Fibroblast of the conjunctiva (primary cell): ENCODE measurements around the gene LRRC49.
"Not testable (repeated sequence)": the region's sequence is repeated elsewhere in the genome, so short reads cannot be mapped to it uniquely, and the experiment has no call there.

Experiments used
- DNase-seq: peaks from one replicate; pipeline ENCODE4 v3.0.0-alpha.2; 2010; ENCODE audit warnings: low read depth

LRRC49 gene

GRCh38 chr15:70892002-70892911 is at the start of gene LRRC49, which contains the start of gene THAP10:
Gene LRRC49 (plus strand): TSS chr15:70892826. CDS start chr15:70892895, 69 bp downstream.
Gene THAP10 (minus strand): TSS chr15:70892433. CDS start chr15:70892272, 161 bp downstream.
- DNase-seq = peak; percentile 91

- DNase-seq = no peak
Measured at GRCh38 chr15:70845602-70846360, 46.8 kb upstream of the LRRC49 start.

DNA sequence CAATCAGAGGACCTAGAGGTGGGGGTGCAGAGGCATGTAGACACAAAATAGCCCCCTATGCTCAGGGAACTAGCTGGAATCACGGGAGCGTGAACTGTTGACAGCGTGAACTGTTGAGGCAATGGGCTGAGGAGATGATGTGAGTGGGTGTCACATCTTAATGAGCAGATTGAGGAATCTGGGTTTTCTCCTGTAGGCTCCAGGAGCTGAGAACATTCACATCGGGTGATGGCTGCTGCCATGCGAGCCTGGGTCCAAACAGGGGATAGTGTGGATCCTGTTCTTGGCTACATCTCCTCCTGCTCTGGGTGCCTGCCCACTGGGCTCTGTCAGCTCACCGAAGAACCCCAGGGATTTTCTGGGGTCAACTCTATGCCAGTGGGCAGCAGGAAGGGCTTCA is 40.7 kb upstream of the LRRC49 start:
- DNase-seq = no peak

GRCh38 chr15:70852501-70853317 is 39.9 kb upstream of the LRRC49 start:
- DNase-seq = peak; percentile 40

GRCh38 chr15:70853318-70853972 is 39.2 kb upstream of the LRRC49 start:
- peak; percentile 87 for DNase-seq

DNA sequence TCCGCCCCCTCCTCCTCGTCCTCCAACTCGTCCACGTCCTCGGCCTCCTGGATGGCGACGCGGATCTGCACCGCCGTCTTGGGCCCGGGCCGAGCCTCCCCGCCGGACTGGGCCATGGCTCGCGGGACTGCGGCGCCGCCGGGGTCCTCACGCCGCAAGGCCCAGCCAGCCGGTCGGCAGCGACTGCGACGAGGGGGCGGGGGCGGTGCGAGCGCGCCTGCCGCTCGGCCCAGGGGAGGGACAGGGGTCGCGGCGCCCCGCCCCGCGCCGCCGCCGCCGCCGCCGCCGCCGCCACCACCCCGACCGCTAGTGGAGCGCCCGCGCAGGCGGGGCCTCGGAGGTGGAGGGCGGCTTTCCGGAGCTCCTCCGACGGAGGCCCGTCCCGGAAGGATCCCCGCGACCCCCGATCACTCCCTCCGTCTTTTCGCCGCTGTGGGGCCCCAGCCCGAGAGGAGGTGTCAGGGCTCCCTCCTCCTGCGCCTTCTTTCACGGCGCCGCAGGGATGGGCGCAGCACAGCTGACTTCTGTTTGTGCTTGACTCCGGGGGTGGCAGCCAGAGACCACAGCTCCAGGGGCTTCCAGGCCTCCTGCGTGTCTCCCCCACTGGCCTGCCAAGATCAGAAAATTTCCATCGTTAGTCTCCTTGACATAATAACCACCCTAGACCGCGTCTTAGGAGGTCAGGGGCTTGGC is 38.5 kb upstream of the LRRC49 start, which contains the start of gene LARP6:
LARP6 (minus strand) TSS at position 185 of the 693 bp plus-strand sequence; CDS start at position 116, 69 bp downstream.
- DNase-seq = no peak

GRCh38 chr15:70854666-70854976 is 38.0 kb upstream of the LRRC49 start:
- DNase-seq = peak; percentile 49

DNA sequence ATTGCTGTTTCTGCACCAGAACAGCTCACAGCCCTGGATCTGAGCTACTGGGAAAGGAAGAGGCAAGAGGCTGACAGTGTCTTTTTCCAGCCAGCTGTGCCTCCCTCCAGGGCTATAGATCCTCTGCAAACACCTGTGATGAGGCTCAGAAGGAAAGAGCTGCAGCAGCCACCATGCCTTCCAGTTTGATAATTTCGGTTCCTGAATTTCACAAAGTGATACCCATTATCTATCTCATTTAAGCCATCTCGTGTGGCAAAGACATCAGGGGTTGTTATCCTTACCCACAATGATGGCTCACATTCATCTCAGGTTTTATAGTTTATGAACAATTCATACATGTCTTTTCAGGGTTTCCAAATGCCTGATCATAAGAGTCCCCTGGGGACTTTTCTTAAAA is 36.9 kb upstream of the LRRC49 start:
- DNase-seq = no peak

DNA sequence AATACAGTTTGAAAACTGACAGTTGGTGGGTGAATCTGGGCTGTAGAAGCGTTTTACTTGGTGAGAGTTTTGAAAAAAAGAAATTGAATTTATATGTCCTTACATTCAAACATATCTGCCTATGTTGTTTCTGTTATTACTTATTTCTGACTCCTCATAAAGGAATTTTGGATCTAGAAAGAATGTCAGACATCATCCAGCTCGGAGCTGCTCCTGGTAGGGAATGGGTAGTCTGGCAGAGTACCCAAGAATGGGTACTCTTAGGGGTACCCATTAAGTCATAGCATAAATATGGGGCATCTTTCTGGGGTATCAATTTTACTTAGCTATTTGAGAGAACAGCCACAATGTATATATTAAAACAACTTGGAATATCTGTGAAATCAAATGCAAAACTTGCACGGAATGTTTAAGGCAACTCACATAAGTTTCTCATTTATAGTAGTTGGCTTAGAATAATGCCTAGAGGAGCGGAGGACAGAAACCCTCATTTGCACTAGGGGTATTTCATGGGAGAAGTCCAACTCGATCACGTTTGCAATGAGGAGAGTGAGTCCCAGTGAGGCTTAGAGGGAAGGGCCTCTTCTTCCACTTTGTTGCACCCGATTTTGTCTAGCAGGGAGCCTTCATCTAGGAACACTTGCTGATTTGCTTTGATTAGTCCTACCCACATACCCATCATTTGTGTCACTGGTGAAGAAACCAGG is 36.3 kb upstream of the LRRC49 start:
- DNase-seq = peak; percentile 47

GRCh38 chr15:70856884-70857561 is 35.6 kb upstream of the LRRC49 start:
- peak; percentile 100 for DNase-seq

GRCh38 chr15:70857562-70858285 is 34.9 kb upstream of the LRRC49 start:
- DNase-seq = no peak

GRCh38 chr15:70858614-70859321 is 33.9 kb upstream of the LRRC49 start:
- not testable (repeated sequence) for DNase-seq

DNA sequence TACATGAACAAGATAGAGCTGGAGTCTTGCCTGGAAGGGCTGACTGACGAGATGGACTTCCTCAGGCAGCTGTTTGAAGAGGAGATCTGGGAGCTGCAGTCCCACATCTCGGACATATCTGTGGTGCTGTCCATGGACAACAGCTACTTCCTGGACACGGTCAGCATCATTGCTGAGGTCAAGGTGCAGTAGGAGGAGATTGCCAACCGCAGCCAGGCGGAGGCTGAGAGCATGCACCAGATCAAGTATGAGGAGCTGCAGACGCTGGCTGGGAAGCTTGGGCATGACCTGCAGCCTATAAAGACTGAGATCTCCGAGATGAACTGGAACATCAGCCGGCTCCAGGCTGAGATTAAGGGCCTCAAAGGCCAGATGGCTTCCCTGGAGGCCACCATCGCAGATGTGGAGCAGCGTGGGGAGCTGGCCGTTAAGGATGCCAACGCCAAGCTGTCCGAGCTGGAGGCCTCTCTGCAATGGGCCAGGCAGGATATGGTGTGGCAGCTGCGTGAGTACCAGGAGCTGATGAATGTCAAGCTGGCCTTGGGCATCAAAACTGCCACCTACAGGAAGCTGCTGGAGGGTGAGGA is 33.2 kb upstream of the LRRC49 start:
- no peak for DNase-seq

GRCh38 chr15:70859998-70860397 is 32.6 kb upstream of the LRRC49 start:
- DNase-seq = no peak

DNA sequence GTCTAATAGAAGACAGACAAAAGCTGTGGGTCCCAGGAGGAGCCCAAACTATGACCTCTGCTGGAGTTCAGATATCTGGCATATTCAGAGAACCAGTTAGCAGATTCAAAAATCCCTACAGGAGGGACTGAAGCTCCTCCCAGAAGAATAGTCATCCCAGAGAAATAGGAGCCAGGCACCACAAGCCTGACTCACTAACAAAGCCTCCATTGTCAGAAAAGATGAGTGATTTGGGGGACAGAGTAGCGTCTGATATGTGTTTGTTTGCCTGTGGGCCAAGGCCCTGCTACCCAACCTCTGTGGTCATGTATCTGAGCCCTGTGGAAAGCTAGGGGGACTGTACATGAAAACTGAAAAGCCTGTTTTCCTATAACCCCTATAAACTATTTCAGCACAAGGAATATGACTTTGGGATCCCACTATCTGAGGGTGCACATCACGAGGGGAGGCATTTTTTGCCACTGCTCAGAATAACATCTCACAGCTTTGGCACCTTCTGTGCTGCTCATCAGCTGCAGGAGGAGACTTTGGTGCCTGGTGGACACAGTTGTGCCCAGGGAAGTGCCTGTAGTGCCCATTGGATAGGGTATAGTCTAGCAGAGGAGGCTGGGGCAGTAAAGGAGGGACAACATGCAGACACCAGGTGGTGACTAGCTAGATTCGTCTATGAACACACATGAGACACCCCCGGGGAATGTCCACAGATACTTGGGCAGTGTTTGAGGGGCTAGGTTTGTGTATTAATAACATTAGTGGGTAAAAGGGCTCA is 29.0 kb upstream of the LRRC49 start:
- DNase-seq = peak; percentile 65

- DNase-seq = no peak
Measured at GRCh38 chr15:70866982-70867641, 25.5 kb upstream of the LRRC49 start.
